PC-3 (cell line): ENCODE data around the gene THOC3. TPM values are rescaled to one million over a fixed set of nuclear protein-coding genes. Genes with fewer than 3 reads are reported as not detected.
"Not testable (repeated sequence)": the region's sequence is repeated elsewhere in the genome, so short reads cannot be mapped to it uniquely, and the experiment has no call there.

ENCODE experiments used
- ATAC-seq: fragments of 200-7000 bp; cut with Tn5 transposase; 2 replicates; pipeline ENCODE4 v1.9.1; 2020; ENCODE audit warnings: mild to moderate bottlenecking, moderate library complexity
- BruUV-seq: library from RNA; stranded (reverse); fragments of 400-500 nt; replicated peaks from 2 replicates; lab custom pipeline; 2021; lab: Mats Ljungman, UMichigan
- CTCF ChIA-PET: fragments of 300-600 bp; sonication (Branson Sonifier 250); formaldehyde crosslinking; loops from one replicate; lab custom pipeline; 2022; ENCODE audit warnings: antibody characterized with exemption; lab: Charles Lee
- POLR2A ChIA-PET: fragments of 300-600 bp; sonication (Branson Sonifier 250); formaldehyde crosslinking; loops from one replicate; lab custom pipeline; 2022; ENCODE audit warnings: antibody characterized with exemption; ENCODE audit not compliant: unreplicated experiment; lab: Charles Lee
- DNase-seq: peaks from one replicate; pipeline ENCODE4 v3.0.0-alpha.2; 2015
- H2AFZ ChIP-seq: fragments of 300-600 bp; sonication (generic); 2 replicates; pipeline ENCODE4 v1.6.0; 2016; ENCODE audit warnings: antibody characterized with exemption, low read length
- H3F3A ChIP-seq: fragments of 300-600 bp; sonication (generic); one replicate; pipeline ENCODE4 v1.6.0; 2017; ENCODE audit warnings: antibody characterized with exemption, low read length, control low read depth, mild to moderate bottlenecking; ENCODE audit not compliant: unreplicated experiment
- H3K27ac ChIP-seq: fragments of 300-600 bp; sonication (generic); 2 replicates; pipeline ENCODE4 v1.5.1; 2016; ENCODE audit warnings: mild to moderate bottlenecking, low read length
- H3K27me3 ChIP-seq: fragments of 300-600 bp; sonication (generic); 2 replicates; pipeline ENCODE4 v1.6.1; 2016; ENCODE audit warnings: low read length, mixed read lengths
- H3K36me3 ChIP-seq: fragments of 300-600 bp; sonication (generic); 2 replicates; pipeline ENCODE4 v1.6.1; 2016; ENCODE audit warnings: low read depth, mixed run types, low read length, mixed read lengths
- H3K4me1 ChIP-seq: fragments of 300-600 bp; sonication (generic); 2 replicates; pipeline ENCODE4 v1.5.1; 2016; ENCODE audit warnings: low read length; ENCODE audit not compliant: insufficient read depth
- H3K4me2 ChIP-seq: fragments of 300-600 bp; sonication (generic); 2 replicates; pipeline ENCODE4 v1.6.0; 2016; ENCODE audit warnings: low read length
- H3K4me3 ChIP-seq: fragments of 300-600 bp; sonication (generic); 2 replicates; pipeline ENCODE4 v1.5.1; 2016; ENCODE audit warnings: mild to moderate bottlenecking, low read length, mixed read lengths
- H3K79me2 ChIP-seq: fragments of 300-600 bp; sonication (generic); 2 replicates; pipeline ENCODE4 v1.6.1; 2017; ENCODE audit warnings: low read length, mixed read lengths
- H3K9ac ChIP-seq: fragments of 300-600 bp; sonication (generic); 2 replicates; pipeline ENCODE4 v1.6.0; 2016; ENCODE audit warnings: mild to moderate bottlenecking, low read length
- H3K9me2 ChIP-seq: fragments of 300-600 bp; sonication (generic); replicated peaks from 2 replicates; pipeline ENCODE4 v1.6.1; 2016; ENCODE audit warnings: mixed run types, low read length, mixed read lengths
- H3K9me3 ChIP-seq: fragments of 300-600 bp; sonication (generic); 2 replicates; pipeline ENCODE4 v1.6.1; 2016; ENCODE audit warnings: low read length, mixed read lengths
- H4K20me1 ChIP-seq: fragments of 300-600 bp; sonication (generic); 2 replicates; pipeline ENCODE4 v1.6.1; 2016; ENCODE audit warnings: low read length, mixed read lengths
- intact Hi-C: fragments of 100-400 bp; cut with micrococcal nuclease; formaldehyde crosslinking; loops from 2 replicates; pipeline ENCODE4 v1.9.0; 2023
- total RNA-seq: library from RNA; depleted of rRNA; stranded (reverse); fragments of >200 nt; gene quantifications from 2 replicates; pipeline ENCODE4 v1.2.3, GENCODE V29; 2014

Gene THOC3
- total RNA-seq, 1 experiment from 2014 or later: 241 TPM

DNA sequence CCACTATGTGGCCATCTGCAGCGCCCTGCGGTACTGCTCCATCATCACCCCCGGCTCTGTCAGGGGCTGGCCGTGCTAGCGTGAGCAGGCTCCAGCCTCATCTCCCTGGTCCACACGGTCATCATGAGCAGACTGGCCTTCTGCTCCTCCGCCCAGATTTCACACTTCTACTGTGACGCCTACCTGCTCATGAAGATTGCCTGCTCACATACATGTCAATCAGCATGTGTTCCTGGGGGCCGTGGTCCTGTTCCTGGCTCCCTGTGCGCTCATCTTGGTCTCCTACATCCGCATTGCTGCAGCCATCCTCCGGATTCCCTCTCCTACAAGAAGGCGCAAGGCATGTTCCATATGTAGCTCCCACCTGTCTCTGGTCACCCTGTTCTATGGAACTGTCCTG, 38.7 kb upstream of the THOC3 start:
- H3K4me3 ChIP-seq, H3K27ac ChIP-seq, DNase-seq, H3K9me2 ChIP-seq, H3K4me2 ChIP-seq, H3K9ac ChIP-seq, BruUV-seq, H3K27me3 ChIP-seq, H3K36me3 ChIP-seq, ATAC-seq, H3K79me2 ChIP-seq, CTCF ChIA-PET, H3F3A ChIP-seq, POLR2A ChIA-PET, H3K9me3 ChIP-seq, H3K4me1 ChIP-seq, intact Hi-C loops, H2AFZ ChIP-seq, H4K20me1 ChIP-seq: not testable (repeated sequence)

DNA sequence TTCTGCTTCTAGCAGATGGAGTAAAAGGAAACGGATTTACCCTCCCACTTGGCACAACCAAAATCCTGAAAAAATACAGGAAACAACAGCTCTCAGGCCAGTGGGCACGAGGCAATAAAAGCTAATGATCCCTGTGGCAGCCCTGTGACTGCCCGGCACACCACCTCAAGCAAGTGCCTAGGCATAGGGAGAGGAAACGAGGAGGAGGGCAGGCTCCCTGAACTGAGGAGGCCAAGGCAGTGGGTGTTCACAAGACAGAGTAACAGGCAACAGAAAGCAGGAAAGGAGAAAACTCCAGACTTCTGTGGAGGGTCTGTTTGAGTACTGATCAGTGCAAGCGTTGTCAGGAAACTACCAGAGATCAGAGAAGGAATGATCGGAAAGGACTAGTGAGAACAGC, 29.9 kb upstream of the THOC3 start:
- H4K20me1 ChIP-seq, H3K4me2 ChIP-seq, ATAC-seq, H3K36me3 ChIP-seq, H3K9ac ChIP-seq, intact Hi-C loops, DNase-seq, CTCF ChIA-PET, H3K27me3 ChIP-seq, H3K79me2 ChIP-seq, H3K27ac ChIP-seq, BruUV-seq, POLR2A ChIA-PET, H3K4me1 ChIP-seq, H3K9me2 ChIP-seq, H3K9me3 ChIP-seq, H3K4me3 ChIP-seq, H2AFZ ChIP-seq, H3F3A ChIP-seq: not testable (repeated sequence)

DNA sequence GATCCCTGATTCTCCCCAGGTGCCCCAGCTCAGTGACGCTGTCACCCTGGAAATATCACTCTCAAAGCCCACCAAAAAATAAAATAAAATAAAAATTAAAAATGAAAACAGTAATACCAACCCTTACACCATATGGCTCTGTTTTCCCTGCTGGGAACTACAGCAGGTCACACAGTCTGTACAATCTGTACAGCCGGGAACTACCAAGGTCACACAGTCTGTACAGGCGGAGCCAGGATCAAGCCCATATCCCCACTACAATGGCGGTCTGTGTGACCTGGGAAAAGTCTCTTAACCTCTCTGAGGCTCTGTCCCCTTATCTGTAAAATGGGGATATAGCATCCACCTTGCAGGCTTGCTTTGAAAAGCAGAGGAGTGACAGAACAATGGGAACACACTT, 29.4 kb upstream of the THOC3 start:
- H3K4me3 ChIP-seq, H2AFZ ChIP-seq, H3K9ac ChIP-seq, H3K27me3 ChIP-seq, H3K79me2 ChIP-seq, H3K9me3 ChIP-seq, intact Hi-C loops, CTCF ChIA-PET, H4K20me1 ChIP-seq, H3K36me3 ChIP-seq, H3K4me1 ChIP-seq, POLR2A ChIA-PET, ATAC-seq, BruUV-seq, H3F3A ChIP-seq, H3K4me2 ChIP-seq, H3K27ac ChIP-seq, DNase-seq, H3K9me2 ChIP-seq: not testable (repeated sequence)

DNA sequence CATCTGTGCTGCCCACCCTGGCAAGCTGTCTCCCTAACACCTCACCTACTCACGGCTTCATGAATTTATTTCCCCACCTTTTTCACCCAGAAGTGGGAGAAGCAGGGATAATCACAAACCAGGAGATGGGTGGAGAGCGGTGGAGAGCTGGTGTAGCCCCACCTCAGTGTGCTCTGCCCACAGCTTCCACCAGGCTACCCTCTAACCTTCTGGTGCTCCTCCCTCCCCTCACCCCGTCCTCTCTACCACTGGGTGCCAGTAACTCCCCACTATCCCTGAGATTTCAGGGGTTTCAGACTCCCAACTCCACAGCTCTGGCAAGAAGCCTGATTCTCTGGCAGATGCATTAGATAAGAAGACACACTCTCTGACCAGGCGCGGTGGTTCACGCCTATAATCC, 28.7 kb upstream of the THOC3 start:
- H3K4me2 ChIP-seq, H3K79me2 ChIP-seq, H4K20me1 ChIP-seq, DNase-seq, H3K36me3 ChIP-seq, BruUV-seq, CTCF ChIA-PET, H3K9ac ChIP-seq, H3K4me3 ChIP-seq, H3F3A ChIP-seq, H3K4me1 ChIP-seq, H3K9me2 ChIP-seq, H3K27ac ChIP-seq, intact Hi-C loops, POLR2A ChIA-PET, ATAC-seq, H2AFZ ChIP-seq, H3K9me3 ChIP-seq, H3K27me3 ChIP-seq: not testable (repeated sequence)

DNA sequence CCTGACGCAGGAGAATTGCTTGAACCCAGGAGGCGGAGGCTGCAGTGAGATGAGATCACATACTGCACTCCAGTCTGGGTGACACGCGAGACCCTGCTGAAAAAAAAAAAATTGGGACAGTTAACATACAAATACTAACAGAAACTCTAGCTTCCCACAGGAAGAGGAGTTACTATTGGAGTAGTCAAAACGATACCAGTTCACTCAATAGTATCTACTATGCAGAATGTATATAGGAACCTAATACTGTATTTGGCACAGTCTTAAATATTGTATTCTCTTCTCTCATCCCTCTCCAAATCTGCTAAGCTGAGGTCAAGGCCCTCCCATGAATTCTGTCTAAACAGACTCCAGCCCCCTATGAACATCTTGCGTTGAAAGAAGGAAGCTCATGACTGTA, 27.4 kb upstream of the THOC3 start:
- H3K9ac ChIP-seq, intact Hi-C loops, H3K9me3 ChIP-seq, H3K4me3 ChIP-seq, H3K36me3 ChIP-seq, DNase-seq, POLR2A ChIA-PET, H3K27me3 ChIP-seq, H3K4me1 ChIP-seq, H2AFZ ChIP-seq, CTCF ChIA-PET, H3K27ac ChIP-seq, H4K20me1 ChIP-seq, H3K9me2 ChIP-seq, H3K4me2 ChIP-seq, BruUV-seq, ATAC-seq, H3F3A ChIP-seq, H3K79me2 ChIP-seq: not testable (repeated sequence)

DNA sequence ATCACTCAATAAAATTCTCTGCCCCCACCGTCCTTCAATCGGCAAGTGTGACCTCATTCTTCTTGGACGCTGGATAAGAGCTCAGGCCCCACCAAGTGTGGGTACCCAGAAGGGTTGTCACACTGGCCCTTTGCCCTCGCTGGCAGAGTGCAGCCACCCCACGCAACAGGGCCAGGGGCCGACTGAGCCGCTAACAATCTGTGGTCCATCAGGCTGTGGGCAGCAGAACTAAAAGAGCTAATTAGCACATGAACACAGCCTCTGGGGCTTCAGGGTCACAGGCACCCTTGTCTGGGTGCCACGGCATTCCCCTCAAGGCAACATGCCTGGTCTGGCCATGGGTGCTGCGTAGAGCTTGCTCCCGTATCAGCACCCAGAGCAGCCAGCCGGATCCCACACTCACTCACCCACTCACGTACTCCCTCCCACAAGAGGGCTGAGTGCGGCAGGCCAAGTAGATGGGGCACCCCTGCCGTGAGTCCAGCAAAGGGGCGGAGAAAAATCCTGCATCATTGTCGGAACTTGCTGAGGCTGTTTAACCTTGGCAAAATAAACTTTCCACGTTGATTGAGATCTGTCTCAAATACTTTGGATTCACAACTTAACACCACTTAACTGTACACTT, 11.4 kb upstream of the THOC3 start:
- CTCF ChIA-PET: not testable (repeated sequence)

DNA sequence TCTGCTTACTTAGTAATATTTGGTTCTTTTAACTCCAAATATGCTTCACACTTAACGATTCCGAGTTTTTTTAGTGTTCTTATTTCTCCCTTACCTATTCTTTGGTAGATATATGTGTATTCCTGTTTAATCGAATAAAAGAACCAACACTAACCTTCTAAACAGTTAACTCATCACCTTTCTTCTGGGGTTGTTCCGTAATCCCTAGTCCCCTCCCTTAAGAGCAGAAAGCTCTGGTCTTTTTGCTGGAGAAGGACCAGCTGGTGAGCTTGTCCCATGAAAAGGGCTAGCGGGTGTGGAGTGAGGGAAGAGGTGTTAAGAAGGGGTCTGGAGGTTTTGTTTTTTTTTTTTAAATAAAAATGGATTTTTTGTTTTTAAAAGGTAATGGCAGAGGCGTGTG, 266 bp upstream of the THOC3 start:
- peak; percentile 30 for ATAC-seq
- H3K9ac ChIP-seq, H3K79me2 ChIP-seq, H3K4me1 ChIP-seq, H3F3A ChIP-seq, DNase-seq, H3K9me2 ChIP-seq, H3K9me3 ChIP-seq, H3K27ac ChIP-seq, H3K36me3 ChIP-seq, intact Hi-C loops, H3K27me3 ChIP-seq, BruUV-seq, H4K20me1 ChIP-seq, POLR2A ChIA-PET, CTCF ChIA-PET: not testable (repeated sequence)
- H2AFZ ChIP-seq: peak overlapping the region; percentile 64; the same call in 1 of the 2 replicates
- peak overlapping the region; percentile 72; the same call in 1 of the 2 replicates for H3K4me3 ChIP-seq
- H3K4me2 ChIP-seq: peak overlapping the region; percentile 56

More for the DNA sequence above, 11.4 kb upstream of the THOC3 start:
- H3K9ac ChIP-seq, BruUV-seq, ATAC-seq, H4K20me1 ChIP-seq, intact Hi-C loops, H3K27me3 ChIP-seq, H3K4me1 ChIP-seq, H3F3A ChIP-seq, H3K4me2 ChIP-seq, H3K27ac ChIP-seq, H2AFZ ChIP-seq, H3K4me3 ChIP-seq, H3K36me3 ChIP-seq, H3K9me2 ChIP-seq, H3K79me2 ChIP-seq, DNase-seq, H3K9me3 ChIP-seq, POLR2A ChIA-PET: not testable (repeated sequence)
